Measurements from ENCODE around the gene P2RX3.

Gene P2RX3

DNA sequence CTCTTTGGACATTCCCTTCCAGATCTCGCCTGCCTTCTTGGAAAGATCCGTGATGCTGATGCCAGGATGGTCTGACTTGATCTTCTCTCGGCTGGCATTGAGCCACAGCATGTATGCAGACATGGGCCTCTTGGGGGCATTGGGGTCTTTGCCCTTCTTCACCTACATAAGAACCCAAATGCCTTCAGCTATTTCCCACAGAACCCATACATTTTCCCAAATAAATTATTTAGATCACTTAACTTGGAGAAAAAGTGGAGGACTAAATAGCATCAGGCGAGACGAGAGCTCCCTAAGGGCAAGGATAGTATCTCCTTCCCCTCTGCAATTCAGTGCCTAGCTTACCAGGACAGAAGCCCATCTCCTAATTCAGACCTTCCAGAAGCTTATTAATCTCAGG lies 10.4 kb upstream of the P2RX3 start:
- no peak overlapping the region for H3K27ac ChIP-seq
- H3K4me3 ChIP-seq = no peak overlapping the region
- TF ChIP-seq, protein P1, sequence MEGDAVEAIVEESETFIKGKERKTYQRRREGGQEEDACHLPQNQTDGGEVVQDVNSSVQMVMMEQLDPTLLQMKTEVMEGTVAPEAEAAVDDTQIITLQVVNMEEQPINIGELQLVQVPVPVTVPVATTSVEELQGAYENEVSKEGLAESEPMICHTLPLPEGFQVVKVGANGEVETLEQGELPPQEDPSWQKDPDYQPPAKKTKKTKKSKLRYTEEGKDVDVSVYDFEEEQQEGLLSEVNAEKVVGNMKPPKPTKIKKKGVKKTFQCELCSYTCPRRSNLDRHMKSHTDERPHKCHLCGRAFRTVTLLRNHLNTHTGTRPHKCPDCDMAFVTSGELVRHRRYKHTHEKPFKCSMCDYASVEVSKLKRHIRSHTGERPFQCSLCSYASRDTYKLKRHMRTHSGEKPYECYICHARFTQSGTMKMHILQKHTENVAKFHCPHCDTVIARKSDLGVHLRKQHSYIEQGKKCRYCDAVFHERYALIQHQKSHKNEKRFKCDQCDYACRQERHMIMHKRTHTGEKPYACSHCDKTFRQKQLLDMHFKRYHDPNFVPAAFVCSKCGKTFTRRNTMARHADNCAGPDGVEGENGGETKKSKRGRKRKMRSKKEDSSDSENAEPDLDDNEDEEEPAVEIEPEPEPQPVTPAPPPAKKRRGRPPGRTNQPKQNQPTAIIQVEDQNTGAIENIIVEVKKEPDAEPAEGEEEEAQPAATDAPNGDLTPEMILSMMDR (IDR thresholded peaks at IDR 0.05) = no peak
- no peak for DNase-seq (ENCODE audit: low spot score)

DNA sequence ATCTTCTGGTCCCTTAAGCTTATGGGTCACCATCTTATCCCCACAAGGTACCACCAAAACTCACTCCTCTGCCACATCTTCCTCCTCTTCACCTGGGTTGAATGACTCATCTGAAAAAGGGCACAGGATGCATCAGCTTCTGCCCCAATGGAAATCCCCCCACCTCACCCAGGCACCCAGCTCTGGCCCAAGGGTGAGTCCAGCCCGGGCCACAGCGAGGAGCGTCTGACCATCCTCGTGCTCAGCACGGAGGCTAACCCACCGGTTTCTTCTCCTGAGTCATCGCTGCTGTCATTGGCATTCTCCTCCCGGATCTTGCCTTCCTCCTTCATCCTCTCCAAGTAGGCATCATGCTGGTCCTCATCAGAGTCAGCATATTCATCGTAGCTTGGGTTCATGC lies 8.1 kb upstream of the P2RX3 start:
- TF ChIP-seq, protein P1 (IDR thresholded peaks at IDR 0.05) = no peak
- DNase-seq (ENCODE audit: low spot score) = no peak

DNA sequence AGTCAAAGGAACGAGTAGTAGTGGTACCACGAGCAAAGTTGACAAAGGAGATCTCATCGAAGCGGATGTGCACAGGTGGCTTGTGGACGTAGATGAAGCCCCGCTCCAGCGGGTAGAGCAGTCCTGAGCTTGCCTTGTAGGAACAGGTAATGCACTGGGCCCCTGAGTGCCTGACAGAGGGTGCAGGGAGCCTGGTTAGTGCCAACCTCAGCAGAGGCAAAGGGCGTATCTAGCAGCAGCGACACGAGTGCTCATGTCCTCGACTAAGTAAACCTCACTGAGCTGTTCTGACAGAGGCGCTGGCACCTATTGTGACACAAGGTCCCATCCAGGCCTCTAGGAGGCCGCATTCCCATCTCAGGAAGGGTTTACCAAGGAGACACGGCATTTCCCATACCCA lies 6.4 kb upstream of the P2RX3 start:
- no peak overlapping the region for H3K27ac ChIP-seq
- no peak for DNase-seq (ENCODE audit: low spot score)
- TF ChIP-seq, protein P1 (IDR thresholded peaks at IDR 0.05) = no peak
- no peak overlapping the region for H3K4me3 ChIP-seq

More for the DNA sequence above, 8.1 kb upstream of the P2RX3 start:
- no peak overlapping the region for H3K27ac ChIP-seq
- no peak overlapping the region for H3K4me3 ChIP-seq

DNA sequence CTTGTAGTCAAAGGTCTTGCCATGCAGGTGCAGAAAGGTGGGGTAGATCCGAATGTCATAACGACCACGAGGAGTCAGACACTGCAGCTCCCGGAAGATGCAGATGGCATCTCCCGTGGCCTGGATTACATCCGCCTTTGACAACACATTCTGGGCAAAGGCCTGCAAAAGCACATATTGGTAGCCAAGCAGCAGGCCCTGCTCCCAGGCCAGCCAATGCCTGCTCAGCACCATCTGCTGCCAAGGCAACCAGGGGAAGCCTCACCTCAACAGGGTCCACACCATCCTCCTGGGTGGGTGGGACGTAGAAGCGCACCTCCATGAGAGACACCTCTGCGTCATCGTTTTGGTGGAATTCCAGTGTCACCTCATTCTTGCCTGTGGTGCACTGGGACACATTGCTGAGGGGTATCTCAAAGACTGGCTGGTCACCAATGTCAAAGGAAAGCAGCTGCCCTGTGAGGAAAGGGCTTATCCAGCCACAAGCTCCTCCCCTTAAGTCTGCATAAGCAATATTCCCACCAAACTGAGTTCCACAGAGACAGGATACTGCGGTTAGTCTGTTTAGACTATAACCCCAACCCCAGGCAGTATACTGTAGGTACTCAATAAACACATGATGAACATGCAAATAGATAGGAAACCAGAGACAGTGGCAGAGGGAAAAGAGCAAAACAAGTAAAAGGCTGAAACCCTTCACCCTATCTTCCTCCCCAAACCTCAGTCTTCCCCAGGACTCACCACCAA lies 5.3 kb upstream of the P2RX3 start:
- TF ChIP-seq, protein P1 (IDR thresholded peaks at IDR 0.05) = no peak
- no peak for DNase-seq (ENCODE audit: low spot score)
- H3K27ac ChIP-seq = no peak overlapping the region
- H3K4me3 ChIP-seq = no peak overlapping the region

DNA sequence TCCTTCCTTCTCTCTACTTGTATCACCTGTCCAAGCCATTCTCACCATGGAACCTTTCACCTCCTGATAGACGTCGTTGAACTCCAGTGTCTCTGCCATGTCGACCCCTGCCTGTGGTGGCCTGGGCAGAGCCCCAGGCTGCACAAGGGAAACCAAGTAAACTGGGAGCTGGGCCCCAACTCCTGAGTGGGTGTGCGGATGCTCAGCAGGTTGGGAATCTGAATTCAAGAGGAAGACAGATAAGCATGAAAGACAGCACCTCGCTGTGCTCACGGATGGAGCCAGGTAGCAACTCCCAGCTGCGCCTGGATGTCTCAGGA lies 3.2 kb upstream of the P2RX3 start:
- DNase-seq (ENCODE audit: low spot score) = no peak
- TF ChIP-seq, protein P1 (IDR thresholded peaks at IDR 0.05) = no peak
- Histone ChIP-seq H3K27ac (peak overlapping the region; percentile 83 to 97), H3K4me3 (peak overlapping the region; percentile 97)

DNA sequence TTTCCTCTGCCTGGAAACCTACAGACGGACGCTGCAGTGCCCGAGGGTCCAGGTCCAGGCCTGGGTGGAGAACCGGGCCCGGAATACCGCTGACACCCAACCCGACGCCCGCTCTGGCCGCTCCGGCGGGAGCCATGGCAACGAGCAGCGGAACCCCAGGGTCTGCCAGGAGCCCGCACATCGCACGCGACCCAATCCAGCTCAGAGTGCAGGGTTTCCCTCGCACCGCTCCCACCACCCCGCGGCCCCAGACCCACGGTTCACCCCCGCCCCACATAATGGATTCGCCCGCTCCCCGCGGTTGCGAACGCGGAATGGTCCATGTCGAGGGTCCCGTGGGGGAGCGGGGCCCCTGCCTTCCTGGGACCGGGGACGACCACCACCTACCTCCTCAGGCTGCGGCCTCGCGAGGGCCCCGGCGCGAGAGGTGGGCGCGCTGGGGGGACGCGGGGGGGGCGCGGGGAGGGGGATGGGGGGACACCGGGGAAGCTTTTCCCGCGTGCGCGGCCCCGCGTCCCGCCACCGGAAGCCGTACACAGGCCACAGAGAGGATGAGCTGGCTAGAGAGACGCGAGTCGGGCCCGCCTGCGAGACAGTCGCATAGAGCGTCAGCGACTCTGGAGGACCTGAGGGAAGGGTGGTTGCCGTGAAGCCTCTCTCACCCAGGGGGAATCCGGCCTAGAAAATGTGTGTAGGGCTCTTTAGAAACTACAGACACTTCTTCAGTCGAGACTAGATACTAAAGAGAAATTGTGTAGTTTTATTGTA lies 2.6 kb upstream of the P2RX3 start, which contains the start of gene SSRP1:
Gene SSRP1 (minus strand): TSS at position 550 of the 768 bp plus-strand sequence. CDS start 771 bp downstream, outside the sequence.
- H3K4me3 ChIP-seq = peak within 1 kb of the TSS; percentile 97
- TF ChIP-seq, protein P1 (IDR thresholded peaks at IDR 0.05) = no peak
- DNase-seq (ENCODE audit: low spot score) = peak; percentile 90
- H3K27ac ChIP-seq = peak within 1 kb of the TSS; percentile 83 to 97

Measured in coronary artery (tissue), 2 donors.